ENCODE measurements around the gene ZYX. TPM values are rescaled to one million over a fixed set of nuclear protein-coding genes. Genes with fewer than 3 reads are reported as not detected.
"Not testable (repeated sequence)": the region's sequence is repeated elsewhere in the genome, so short reads cannot be mapped to it uniquely, and the experiment has no call there.

ZYX gene
- total RNA-seq, 1 experiment from 2014 or later, result 179 TPM

DNA sequence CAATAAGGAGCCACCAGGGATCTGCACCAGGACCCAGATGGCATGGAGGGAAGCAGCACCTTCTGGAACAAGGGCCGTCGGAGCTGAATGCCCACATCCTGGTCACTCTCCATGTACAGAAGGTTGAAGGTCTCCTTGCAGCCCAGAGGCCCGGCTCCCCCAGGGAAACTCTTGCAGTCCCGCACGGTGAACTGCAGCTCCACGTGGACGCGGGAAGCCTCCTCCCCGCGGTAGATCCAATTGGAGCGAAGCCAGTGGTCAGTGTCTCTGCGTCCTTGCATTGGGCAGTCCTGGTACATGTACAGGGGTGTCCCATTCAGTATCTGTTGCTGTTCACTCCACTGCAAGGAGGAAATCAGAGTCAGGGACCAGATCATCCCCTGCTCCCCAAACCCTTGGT, 20.1 kb downstream of the ZYX start (continued):
- TF ChIP-seq, protein P1, sequence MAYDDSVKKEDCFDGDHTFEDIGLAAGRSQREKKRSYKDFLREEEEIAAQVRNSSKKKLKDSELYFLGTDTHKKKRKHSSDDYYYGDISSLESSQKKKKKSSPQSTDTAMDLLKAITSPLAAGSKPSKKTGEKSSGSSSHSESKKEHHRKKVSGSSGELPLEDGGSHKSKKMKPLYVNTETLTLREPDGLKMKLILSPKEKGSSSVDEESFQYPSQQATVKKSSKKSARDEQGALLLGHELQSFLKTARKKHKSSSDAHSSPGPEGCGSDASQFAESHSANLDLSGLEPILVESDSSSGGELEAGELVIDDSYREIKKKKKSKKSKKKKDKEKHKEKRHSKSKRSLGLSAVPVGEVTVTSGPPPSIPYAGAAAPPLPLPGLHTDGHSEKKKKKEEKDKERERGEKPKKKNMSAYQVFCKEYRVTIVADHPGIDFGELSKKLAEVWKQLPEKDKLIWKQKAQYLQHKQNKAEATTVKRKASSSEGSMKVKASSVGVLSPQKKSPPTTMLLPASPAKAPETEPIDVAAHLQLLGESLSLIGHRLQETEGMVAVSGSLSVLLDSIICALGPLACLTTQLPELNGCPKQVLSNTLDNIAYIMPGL (CRISPR knock-in tag; IDR thresholded peaks at IDR 0.05), result no peak
- TF ChIP-seq, protein P2, sequence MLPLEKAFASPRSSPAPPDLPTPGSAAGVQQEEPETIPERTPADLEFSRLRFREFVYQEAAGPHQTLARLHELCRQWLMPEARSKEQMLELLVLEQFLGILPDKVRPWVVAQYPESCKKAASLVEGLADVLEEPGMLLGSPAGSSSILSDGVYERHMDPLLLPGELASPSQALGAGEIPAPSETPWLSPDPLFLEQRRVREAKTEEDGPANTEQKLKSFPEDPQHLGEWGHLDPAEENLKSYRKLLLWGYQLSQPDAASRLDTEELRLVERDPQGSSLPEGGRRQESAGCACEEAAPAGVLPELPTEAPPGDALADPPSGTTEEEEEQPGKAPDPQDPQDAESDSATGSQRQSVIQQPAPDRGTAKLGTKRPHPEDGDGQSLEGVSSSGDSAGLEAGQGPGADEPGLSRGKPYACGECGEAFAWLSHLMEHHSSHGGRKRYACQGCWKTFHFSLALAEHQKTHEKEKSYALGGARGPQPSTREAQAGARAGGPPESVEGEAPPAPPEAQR (CRISPR knock-in tag; IDR thresholded peaks at IDR 0.05), result no peak

DNA sequence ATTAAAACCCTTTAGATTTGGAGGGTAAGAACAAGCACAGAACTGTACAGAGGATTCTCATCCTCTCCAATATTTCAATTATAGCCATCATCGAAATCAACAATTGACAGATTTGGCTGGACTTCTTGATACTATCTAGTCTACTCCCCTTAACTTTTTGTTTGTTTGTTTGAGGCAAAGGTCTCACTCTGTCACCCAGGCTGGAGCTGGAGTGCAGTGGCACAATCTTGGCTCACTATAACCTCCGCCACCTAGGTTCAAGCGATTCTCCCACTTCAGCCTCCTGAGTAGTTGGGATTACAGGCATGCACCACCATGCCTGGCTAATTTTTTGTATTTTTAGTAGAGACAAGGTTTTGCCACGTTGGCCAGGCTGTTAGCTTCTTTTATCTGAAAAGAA, 21.1 kb downstream of the ZYX start:
- Mint-ChIP-seq H3K4me1 (peaks cover 36% of the 10 kb centered on the region), H3K27ac (peak overlapping the region; percentile 74; the same call in 1 of the 2 replicates), H3K36me3 (peaks cover 78% of the 10 kb centered on the region)
- ATAC-seq; H3K27me3 Mint-ChIP-seq (ENCODE audit: low read depth); POLR2A ChIA-PET; H3K4me3 Mint-ChIP-seq; H3K9me3 Mint-ChIP-seq; DNase-seq (ENCODE audit: low spot score): not testable (repeated sequence)
- CTCF ChIA-PET, result interaction anchor here (0.9 kb wide), 1 partner anchor 14 kb away, joined by 3 read pairs; no protein-coding TSS in a partner anchor

DNA sequence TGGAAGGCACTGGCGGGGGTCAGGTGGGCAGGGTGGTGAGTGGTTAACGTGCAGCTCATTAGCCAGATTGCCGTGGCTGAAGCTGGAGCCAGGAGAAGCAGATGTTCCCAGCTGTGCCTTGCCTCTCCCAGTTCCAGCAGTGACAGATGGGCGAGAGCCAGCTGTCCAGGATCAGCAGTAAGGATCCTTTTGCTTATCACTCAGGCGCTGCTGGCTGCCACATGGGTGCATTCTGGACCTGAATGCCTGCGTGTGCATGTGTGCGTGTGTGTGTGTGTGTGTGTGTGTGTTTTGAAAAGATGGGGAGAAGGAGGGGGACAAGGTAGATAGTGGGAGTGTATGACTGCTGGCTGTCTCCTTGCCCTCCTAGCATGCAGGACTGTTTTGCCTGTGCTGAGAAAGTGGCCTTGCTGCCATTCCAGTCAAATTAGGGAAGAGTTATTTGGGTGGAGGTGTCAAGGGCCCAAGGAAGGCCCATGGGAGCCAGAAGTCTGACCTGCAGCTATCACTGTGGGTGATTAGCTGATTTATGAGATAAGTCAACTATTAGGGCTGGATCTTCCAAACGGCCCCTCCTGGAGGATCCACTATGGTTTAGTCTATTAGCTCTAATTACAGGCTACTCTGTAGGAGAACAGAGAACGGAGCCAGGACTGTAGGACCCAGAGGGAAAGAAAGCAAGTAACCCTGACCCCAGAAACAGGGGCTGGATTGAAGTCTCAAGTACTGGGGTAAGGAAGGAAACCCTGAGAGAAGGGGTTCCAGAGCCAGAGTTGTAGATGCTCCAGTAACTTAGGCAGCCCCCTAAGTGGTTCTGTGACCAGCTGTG, 24.2 kb downstream of the ZYX start:
- Mint-ChIP-seq H3K27ac (peak overlapping the region; percentile 61), H3K27me3 (ENCODE audit: low read depth) (no peaks in the 10 kb centered on the region), H3K4me3 (peak overlapping the region; percentile 91), H3K4me1 (peaks cover 56% of the 10 kb centered on the region), H3K9me3 (no peaks in the 10 kb centered on the region), H3K36me3 (peaks cover 50% of the 10 kb centered on the region)
- TF ChIP-seq RELA (CRISPR knock-in tag; IDR thresholded peaks at IDR 0.05; ENCODE audit: borderline replicate concordance), result no peak
- no peak for TF ChIP-seq TEAD1 (CRISPR knock-in tag; IDR thresholded peaks at IDR 0.05)
- TF ChIP-seq, protein P3, sequence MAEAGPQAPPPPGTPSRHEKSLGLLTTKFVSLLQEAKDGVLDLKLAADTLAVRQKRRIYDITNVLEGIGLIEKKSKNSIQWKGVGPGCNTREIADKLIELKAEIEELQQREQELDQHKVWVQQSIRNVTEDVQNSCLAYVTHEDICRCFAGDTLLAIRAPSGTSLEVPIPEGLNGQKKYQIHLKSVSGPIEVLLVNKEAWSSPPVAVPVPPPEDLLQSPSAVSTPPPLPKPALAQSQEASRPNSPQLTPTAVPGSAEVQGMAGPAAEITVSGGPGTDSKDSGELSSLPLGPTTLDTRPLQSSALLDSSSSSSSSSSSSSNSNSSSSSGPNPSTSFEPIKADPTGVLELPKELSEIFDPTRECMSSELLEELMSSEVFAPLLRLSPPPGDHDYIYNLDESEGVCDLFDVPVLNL (CRISPR knock-in tag; IDR thresholded peaks at IDR 0.05; ENCODE audit: borderline replicate concordance, low read depth), result no peak
- no peak for TF ChIP-seq EMX1 (CRISPR knock-in tag; IDR thresholded peaks at IDR 0.05)
- no peak for TF ChIP-seq SP1 (CRISPR knock-in tag; conservative IDR thresholded peaks at IDR 0.05)
- TF ChIP-seq, protein P4, sequence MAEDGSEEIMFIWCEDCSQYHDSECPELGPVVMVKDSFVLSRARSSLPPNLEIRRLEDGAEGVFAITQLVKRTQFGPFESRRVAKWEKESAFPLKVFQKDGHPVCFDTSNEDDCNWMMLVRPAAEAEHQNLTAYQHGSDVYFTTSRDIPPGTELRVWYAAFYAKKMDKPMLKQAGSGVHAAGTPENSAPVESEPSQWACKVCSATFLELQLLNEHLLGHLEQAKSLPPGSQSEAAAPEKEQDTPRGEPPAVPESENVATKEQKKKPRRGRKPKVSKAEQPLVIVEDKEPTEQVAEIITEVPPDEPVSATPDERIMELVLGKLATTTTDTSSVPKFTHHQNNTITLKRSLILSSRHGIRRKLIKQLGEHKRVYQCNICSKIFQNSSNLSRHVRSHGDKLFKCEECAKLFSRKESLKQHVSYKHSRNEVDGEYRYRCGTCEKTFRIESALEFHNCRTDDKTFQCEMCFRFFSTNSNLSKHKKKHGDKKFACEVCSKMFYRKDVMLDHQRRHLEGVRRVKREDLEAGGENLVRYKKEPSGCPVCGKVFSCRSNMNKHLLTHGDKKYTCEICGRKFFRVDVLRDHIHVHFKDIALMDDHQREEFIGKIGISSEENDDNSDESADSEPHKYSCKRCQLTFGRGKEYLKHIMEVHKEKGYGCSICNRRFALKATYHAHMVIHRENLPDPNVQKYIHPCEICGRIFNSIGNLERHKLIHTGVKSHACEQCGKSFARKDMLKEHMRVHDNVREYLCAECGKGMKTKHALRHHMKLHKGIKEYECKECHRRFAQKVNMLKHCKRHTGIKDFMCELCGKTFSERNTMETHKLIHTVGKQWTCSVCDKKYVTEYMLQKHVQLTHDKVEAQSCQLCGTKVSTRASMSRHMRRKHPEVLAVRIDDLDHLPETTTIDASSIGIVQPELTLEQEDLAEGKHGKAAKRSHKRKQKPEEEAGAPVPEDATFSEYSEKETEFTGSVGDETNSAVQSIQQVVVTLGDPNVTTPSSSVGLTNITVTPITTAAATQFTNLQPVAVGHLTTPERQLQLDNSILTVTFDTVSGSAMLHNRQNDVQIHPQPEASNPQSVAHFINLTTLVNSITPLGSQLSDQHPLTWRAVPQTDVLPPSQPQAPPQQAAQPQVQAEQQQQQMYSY (CRISPR knock-in tag; IDR thresholded peaks at IDR 0.05), result 0 out of 2 replicates have a peak, but pooled peaks have one; percentile 13
- POLR2A ChIA-PET, result interaction anchor here (0.7 to 6.3 kb wide), 3 partner anchors 15 to 118 kb away, joined by 3 to 62 read pairs (median 3); no protein-coding TSS in a partner anchor
- DNase-seq (ENCODE audit: low spot score) (no peak), ATAC-seq (peak; percentile 2; the same call in 1 of the 2 replicates)
- CTCF ChIA-PET, result interaction anchor here (0.7 to 4.8 kb wide), 11 partner anchors 9 to 190 kb away, joined by 3 to 48 read pairs (median 5); no protein-coding TSS in a partner anchor

DNA sequence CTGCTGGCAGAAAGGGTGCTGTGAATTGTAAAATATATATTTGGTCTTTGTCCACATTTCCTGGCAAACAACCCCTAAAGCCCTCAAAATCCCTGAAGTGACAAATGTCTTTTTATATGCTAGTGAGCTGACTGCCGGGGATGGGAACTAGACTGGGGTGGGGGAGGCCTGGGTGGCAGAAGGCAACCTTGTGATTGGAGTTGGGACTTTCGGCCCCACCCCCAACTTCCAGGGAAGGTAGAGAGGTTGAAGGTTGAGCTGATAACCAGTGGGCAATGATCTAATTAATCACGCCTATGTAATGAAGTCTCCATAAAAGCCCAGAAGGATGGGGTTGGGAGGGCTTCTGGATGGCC, 24.8 kb downstream of the ZYX start:
- peak; percentile 53 for ATAC-seq
- peak; percentile 70 for DNase-seq (ENCODE audit: low spot score)
- ChIA-PET POLR2A (interaction anchor here (0.7 to 6.3 kb wide), 2 partner anchors 15 to 20 kb away, joined by 3 to 62 read pairs; no protein-coding TSS in a partner anchor), CTCF (interaction anchor here (0.7 to 4.8 kb wide), 11 partner anchors 9 to 191 kb away, joined by 3 to 48 read pairs (median 5); no protein-coding TSS in a partner anchor)
- H3K36me3 Mint-ChIP-seq, result peaks cover 44% of the 10 kb centered on the region
- no peak for TF ChIP-seq EMX1 (CRISPR knock-in tag; IDR thresholded peaks at IDR 0.05)
- TF ChIP-seq SP1 (CRISPR knock-in tag; conservative IDR thresholded peaks at IDR 0.05), result peak; percentile 30; the same call in 1 of the 2 replicates
- H3K27ac Mint-ChIP-seq, result peak overlapping the region; percentile 61
- H3K4me1 Mint-ChIP-seq, result peaks cover 61% of the 10 kb centered on the region
- H3K9me3 Mint-ChIP-seq, result no peaks in the 10 kb centered on the region
- H3K27me3 Mint-ChIP-seq (ENCODE audit: low read depth), result no peaks in the 10 kb centered on the region
- H3K4me3 Mint-ChIP-seq, result peak overlapping the region; percentile 91

Data from WTC11 (cell line).